ENCODE measurements around the gene PRKG1. TPM values are rescaled to one million over a fixed set of nuclear protein-coding genes. Genes with fewer than 3 reads are reported as not detected.

PRKG1 gene
- total RNA-seq, 1 donor from 2014 or later, result 22.8 TPM

GRCh38 chr10:51896849-51897248, 822.6 kb downstream of the PRKG1 start:
- no peaks in the 10 kb centered on the region for H3K36me3 Mint-ChIP-seq (ENCODE audit: low read depth)
- H3K4me3 Mint-ChIP-seq (ENCODE audit: unreplicated experiment), result no peak overlapping the region
- no peaks in the 10 kb centered on the region for H3K27me3 Mint-ChIP-seq (ENCODE audit: low read depth)
- H3K27ac Mint-ChIP-seq (ENCODE audit: unreplicated experiment), result no peak overlapping the region
- H3K4me1 Mint-ChIP-seq (ENCODE audit: low read depth), result peaks cover 16% of the 10 kb centered on the region
- no peak for DNase-seq (ENCODE audit: low spot score)
- no peaks in the 10 kb centered on the region for H3K9me3 Mint-ChIP-seq (ENCODE audit: low read depth)
- TF ChIP-seq CTCF (IDR thresholded peaks at IDR 0.05), result no peak

- DNase-seq (ENCODE audit: low spot score), result no peak
- Mint-ChIP-seq H3K4me3 (ENCODE audit: unreplicated experiment) (no peak overlapping the region), H3K27ac (ENCODE audit: unreplicated experiment) (no peak overlapping the region)
Observed at GRCh38 chr10:51897560-51897959, 823.3 kb downstream of the PRKG1 start.

GRCh38 chr10:51900180-51900579, 825.9 kb downstream of the PRKG1 start:
- DNase-seq (ENCODE audit: low spot score), result no peak
- TF ChIP-seq CTCF (IDR thresholded peaks at IDR 0.05), result no peak
- no peak overlapping the region for H3K4me3 Mint-ChIP-seq (ENCODE audit: unreplicated experiment)
- H3K27ac Mint-ChIP-seq (ENCODE audit: unreplicated experiment), result no peak overlapping the region
- H3K4me1 Mint-ChIP-seq (ENCODE audit: low read depth), result peaks cover 9% of the 10 kb centered on the region
- no peaks in the 10 kb centered on the region for H3K36me3 Mint-ChIP-seq (ENCODE audit: low read depth)
- H3K9me3 Mint-ChIP-seq (ENCODE audit: low read depth), result no peaks in the 10 kb centered on the region
- no peaks in the 10 kb centered on the region for H3K27me3 Mint-ChIP-seq (ENCODE audit: low read depth)

More at GRCh38 chr10:51897560-51897959, 823.3 kb downstream of the PRKG1 start:
- Mint-ChIP-seq H3K27me3 (ENCODE audit: low read depth) (no peaks in the 10 kb centered on the region), H3K9me3 (ENCODE audit: low read depth) (no peaks in the 10 kb centered on the region), H3K36me3 (ENCODE audit: low read depth) (no peaks in the 10 kb centered on the region), H3K4me1 (ENCODE audit: low read depth) (peaks cover 16% of the 10 kb centered on the region)
- no peak for TF ChIP-seq CTCF (IDR thresholded peaks at IDR 0.05)

- H3K27ac Mint-ChIP-seq (ENCODE audit: unreplicated experiment), result no peak overlapping the region
- H3K36me3 Mint-ChIP-seq (ENCODE audit: low read depth), result no peaks in the 10 kb centered on the region
- H3K4me3 Mint-ChIP-seq (ENCODE audit: unreplicated experiment), result no peak overlapping the region
- DNase-seq (ENCODE audit: low spot score), result no peak
- TF ChIP-seq CTCF (IDR thresholded peaks at IDR 0.05), result no peak
- peaks cover 6% of the 10 kb centered on the region for H3K4me1 Mint-ChIP-seq (ENCODE audit: low read depth)
- no peaks in the 10 kb centered on the region for H3K27me3 Mint-ChIP-seq (ENCODE audit: low read depth)
- no peaks in the 10 kb centered on the region for H3K9me3 Mint-ChIP-seq (ENCODE audit: low read depth)
Observed at GRCh38 chr10:51903675-51904074, 829.4 kb downstream of the PRKG1 start.

- TF ChIP-seq CTCF (IDR thresholded peaks at IDR 0.05), result no peak
- Mint-ChIP-seq H3K4me3 (ENCODE audit: unreplicated experiment) (no peak overlapping the region), H3K27me3 (ENCODE audit: low read depth) (no peaks in the 10 kb centered on the region), H3K27ac (ENCODE audit: unreplicated experiment) (no peak overlapping the region), H3K36me3 (ENCODE audit: low read depth) (peaks cover 4% of the 10 kb centered on the region), H3K9me3 (ENCODE audit: low read depth) (no peaks in the 10 kb centered on the region), H3K4me1 (ENCODE audit: low read depth) (peaks cover 6% of the 10 kb centered on the region)
- DNase-seq (ENCODE audit: low spot score), result no peak
Observed at GRCh38 chr10:51905032-51905431, 830.7 kb downstream of the PRKG1 start.

All from chondrocyte (in vitro differentiated cells).